ENCODE data around the gene IDH2. TPM values are rescaled to one million over a fixed set of nuclear protein-coding genes. Genes with fewer than 3 reads are reported as not detected.

The IDH2 gene
- total RNA-seq, 4 donors from 2014 or later: 29.4 to 49.6 (median 33.5) TPM

DNA sequence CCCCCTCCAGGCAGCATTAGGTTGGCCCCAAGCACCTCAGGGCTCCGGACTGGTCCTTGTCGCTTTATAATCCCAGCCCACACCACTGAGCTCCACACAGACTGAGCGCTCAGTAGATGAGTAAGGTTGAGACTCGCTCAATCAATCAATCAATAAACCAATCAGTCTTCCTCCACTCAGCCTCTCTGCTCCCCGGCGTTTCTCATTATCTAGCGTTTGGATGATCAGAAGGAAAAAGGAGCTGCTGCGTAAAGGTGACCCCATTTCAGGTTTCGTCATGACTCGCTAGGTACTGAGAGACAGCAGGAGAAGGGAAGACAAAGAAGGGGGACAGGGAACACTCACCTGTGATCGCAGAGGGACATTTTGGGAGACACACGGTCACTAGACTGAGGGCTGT lies 59.9 kb downstream of the IDH2 start:
- Histone ChIP-seq H3K4me1 (peaks cover 24 to 40% of the 10 kb centered on the region in 2 donors), H3K27me3 (no peaks in the 10 kb centered on the region), H3K36me3 (no peaks in the 10 kb centered on the region), H3K27ac (no peak overlapping the region), H3K4me3 (replicated peaks in 1 of 3) (no peak overlapping the region), H3K9me3 (no peaks in the 10 kb centered on the region)
- no peak for DNase-seq
- 96 to 97% methylated on average over 12 of the region's 12 CpGs for WGBS, 2 donors
- no peak for TF ChIP-seq POLR2A (IDR thresholded peaks at IDR 0.05)
- TF ChIP-seq, protein P1, sequence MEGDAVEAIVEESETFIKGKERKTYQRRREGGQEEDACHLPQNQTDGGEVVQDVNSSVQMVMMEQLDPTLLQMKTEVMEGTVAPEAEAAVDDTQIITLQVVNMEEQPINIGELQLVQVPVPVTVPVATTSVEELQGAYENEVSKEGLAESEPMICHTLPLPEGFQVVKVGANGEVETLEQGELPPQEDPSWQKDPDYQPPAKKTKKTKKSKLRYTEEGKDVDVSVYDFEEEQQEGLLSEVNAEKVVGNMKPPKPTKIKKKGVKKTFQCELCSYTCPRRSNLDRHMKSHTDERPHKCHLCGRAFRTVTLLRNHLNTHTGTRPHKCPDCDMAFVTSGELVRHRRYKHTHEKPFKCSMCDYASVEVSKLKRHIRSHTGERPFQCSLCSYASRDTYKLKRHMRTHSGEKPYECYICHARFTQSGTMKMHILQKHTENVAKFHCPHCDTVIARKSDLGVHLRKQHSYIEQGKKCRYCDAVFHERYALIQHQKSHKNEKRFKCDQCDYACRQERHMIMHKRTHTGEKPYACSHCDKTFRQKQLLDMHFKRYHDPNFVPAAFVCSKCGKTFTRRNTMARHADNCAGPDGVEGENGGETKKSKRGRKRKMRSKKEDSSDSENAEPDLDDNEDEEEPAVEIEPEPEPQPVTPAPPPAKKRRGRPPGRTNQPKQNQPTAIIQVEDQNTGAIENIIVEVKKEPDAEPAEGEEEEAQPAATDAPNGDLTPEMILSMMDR (IDR thresholded peaks at IDR 0.05): no peak
- intact Hi-C loops (cut with DNase I): no loop called here

GRCh38 chr15:90040618-90041017 lies 61.6 kb downstream of the IDH2 start:
- intact Hi-C loops (cut with DNase I): no loop called here
- Histone ChIP-seq H3K4me1 (peaks cover 29 to 40% of the 10 kb centered on the region in 2 donors), H3K27ac (no peak overlapping the region), H3K36me3 (no peaks in the 10 kb centered on the region), H3K9me3 (no peaks in the 10 kb centered on the region), H3K27me3 (no peaks in the 10 kb centered on the region), H3K4me3 (replicated peaks in 1 of 3) (no peak overlapping the region)
- no peak for DNase-seq
- TF ChIP-seq, protein P1 (IDR thresholded peaks at IDR 0.05): no peak
- WGBS, 2 donors: 77% methylated on average over 6 of the region's 6 CpGs

DNA sequence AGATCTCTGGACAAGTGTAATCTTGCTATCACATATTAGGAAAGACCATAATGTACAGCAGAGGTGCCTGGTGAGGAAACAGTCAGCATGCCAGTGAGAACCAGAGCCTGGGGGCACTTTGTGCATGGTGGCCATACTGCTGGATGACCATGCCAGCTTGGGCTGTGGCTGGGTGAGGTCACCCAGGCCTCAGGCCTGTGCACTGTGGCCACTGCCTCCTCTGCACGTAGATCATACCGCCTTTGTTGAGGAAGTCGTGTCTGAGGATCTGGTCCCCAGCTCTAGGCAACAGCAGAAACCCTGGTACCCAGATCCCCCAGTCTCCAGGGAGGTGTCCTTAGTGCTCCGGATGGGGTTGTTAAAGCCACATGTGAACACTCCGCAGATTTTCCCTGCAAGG lies 62.3 kb downstream of the IDH2 start:
- Histone ChIP-seq H3K9me3 (no peaks in the 10 kb centered on the region), H3K27ac (no peak overlapping the region), H3K36me3 (no peaks in the 10 kb centered on the region), H3K4me1 (peaks cover 34 to 40% of the 10 kb centered on the region in 2 donors), H3K4me3 (replicated peaks in 1 of 3) (no peak overlapping the region), H3K27me3 (no peaks in the 10 kb centered on the region)
- WGBS, 2 donors: 64 to 69% methylated on average over 2 to 5 of the region's 5 CpGs
- DNase-seq: peak in 1 of 2 donors; percentile 3
- intact Hi-C loops (cut with DNase I): no loop called here
- TF ChIP-seq, protein P1 (IDR thresholded peaks at IDR 0.05): no peak
- TF ChIP-seq POLR2A (IDR thresholded peaks at IDR 0.05): no peak

- intact Hi-C loops (cut with DNase I): no loop called here
- no peaks in the 10 kb centered on the region for H3K36me3 ChIP-seq
- H3K9me3 ChIP-seq: no peaks in the 10 kb centered on the region
- H3K4me3 ChIP-seq (replicated peaks in 1 of 3): no peak overlapping the region
- TF ChIP-seq, protein P1 (IDR thresholded peaks at IDR 0.05): no peak
- no peak for TF ChIP-seq POLR2A (IDR thresholded peaks at IDR 0.05)
- no peak overlapping the region for H3K27ac ChIP-seq
- DNase-seq: no peak
- no peaks in the 10 kb centered on the region for H3K27me3 ChIP-seq
- peaks cover 41 to 44% of the 10 kb centered on the region in 2 donors for H3K4me1 ChIP-seq
- 65 to 72% methylated on average over 3 of the region's 3 CpGs for WGBS, 2 donors
These were observed 63.6 kb downstream of the IDH2 start for GRCh38 chr15:90038632-90039095.

DNA sequence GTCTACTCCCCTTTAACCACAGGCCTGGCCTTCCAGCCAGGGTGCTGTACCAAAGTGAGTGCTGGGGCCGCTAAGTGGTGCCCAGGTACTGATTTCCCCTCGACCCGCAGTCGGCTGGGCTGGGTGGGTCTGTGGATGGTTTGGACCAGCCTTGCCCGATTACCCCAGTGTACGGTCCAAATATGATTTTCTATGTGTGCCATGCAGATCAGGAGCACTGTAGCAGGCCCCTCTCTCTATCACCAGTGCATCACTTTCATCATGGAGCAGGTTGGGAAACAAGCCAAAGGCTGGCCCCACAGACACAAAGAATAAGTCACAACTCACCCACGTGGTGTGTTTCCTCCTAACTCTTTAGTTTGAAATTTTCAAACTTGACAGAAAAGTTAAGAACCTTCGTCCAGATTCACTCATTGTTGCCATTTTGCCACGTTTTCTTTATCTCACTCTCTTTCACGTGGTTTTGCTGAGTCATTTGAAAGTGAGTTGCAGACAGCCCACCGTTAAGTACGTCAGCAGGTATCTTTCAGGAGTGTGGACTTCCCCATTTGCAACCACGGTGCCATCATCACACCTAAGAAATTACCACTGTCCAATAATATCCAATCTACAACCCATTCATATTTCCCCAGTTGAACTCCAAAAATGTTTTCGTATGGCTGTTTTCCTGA lies 64.2 kb downstream of the IDH2 start:
- no peak for DNase-seq
- WGBS, 2 donors: 74 to 83% methylated on average over 14 of the region's 14 CpGs
- Histone ChIP-seq H3K36me3 (no peaks in the 10 kb centered on the region), H3K9me3 (no peaks in the 10 kb centered on the region), H3K4me1 (peaks cover 41 to 44% of the 10 kb centered on the region in 2 donors), H3K27me3 (no peaks in the 10 kb centered on the region), H3K27ac (peak overlapping the region in 1 of 3 donors; percentile 60), H3K4me3 (replicated peaks in 1 of 3) (no peak overlapping the region)
- intact Hi-C loops (cut with DNase I): no loop called here
- TF ChIP-seq, protein P1 (IDR thresholded peaks at IDR 0.05): no peak
- no peak for TF ChIP-seq POLR2A (IDR thresholded peaks at IDR 0.05)
